Endothelial cell of umbilical vein (primary cell): ENCODE data around the gene HSPBAP1.

Experiments
- CTCF ChIP-seq, 2 donors: IDR thresholded peaks; 1 replicate in 1 of 2; 2 replicates in 1 of 2; pipeline ENCODE4 v1.5.1; 2011; ENCODE audit warnings: low read length in 2 of 2, mild to moderate bottlenecking in 2 of 2, moderate library complexity in 2 of 2, control low read depth in 1 of 2, inconsistent platforms in 1 of 2, low read depth in 1 of 2; ENCODE audit not compliant: insufficient read depth in 1 of 2; ENCODE audit errors: extremely low read depth in 1 of 2
- EZH2 ChIP-seq: IDR thresholded peaks from 2 replicates; pipeline ENCODE4 v1.6.1; 2012; ENCODE audit warnings: borderline replicate concordance, low read depth, mild to moderate bottlenecking, moderate library complexity, low read length, inconsistent platforms; ENCODE audit not compliant: severe bottlenecking
- FOS ChIP-seq: IDR thresholded peaks from 2 replicates; pipeline ENCODE4 v1.6.1; 2011; ENCODE audit warnings: mild to moderate bottlenecking, low read length, moderate library complexity, borderline replicate concordance; ENCODE audit not compliant: insufficient read depth
- JUN ChIP-seq: IDR thresholded peaks from 2 replicates; pipeline ENCODE4 v1.6.1; 2011; ENCODE audit warnings: borderline replicate concordance, low read depth; ENCODE audit not compliant: insufficient read length, insufficient read depth
- POLR2A ChIP-seq: IDR thresholded peaks from 2 replicates; pipeline ENCODE4 v1.6.1; 2012; ENCODE audit warnings: low read depth, mild to moderate bottlenecking, control low read depth, low read length
- POLR2AphosphoS5 ChIP-seq: IDR thresholded peaks from 2 replicates; pipeline ENCODE4 v1.6.1; 2012; ENCODE audit warnings: low read depth, mild to moderate bottlenecking, control low read depth, low read length, moderate library complexity; ENCODE audit not compliant: insufficient read depth

- no peak for TF ChIP-seq JUN
- no peak for TF ChIP-seq CTCF (IDR thresholded peaks at IDR 0.05; ENCODE audit: extremely low read depth in 1 of 2, insufficient read depth in 1 of 2, low read depth in 1 of 2, low read length in 2 of 2)
- no peak for TF ChIP-seq POLR2AphosphoS5
- TF ChIP-seq POLR2A = no peak
- TF ChIP-seq EZH2 = no peak
- TF ChIP-seq FOS = no peak
These were observed 31.1 kb upstream of the HSPBAP1 start for GRCh38 chr3:122824465-122825381.
